CD4-positive, alpha-beta T cell treated with Interferon gamma for 1 hour (primary cell): ENCODE results near the gene SESN3.
A peak's percentile ranks its signal among the peaks of the same experiment; 100 is the strongest.
"Not testable (repeated sequence)": the region's sequence is repeated elsewhere in the genome, so short reads cannot be mapped to it uniquely, and the experiment has no call there.

Experiments
- DNase-seq: peaks from one replicate; pipeline ENCODE4 v3.0.0-alpha.2; 2020

SESN3 gene

DNA sequence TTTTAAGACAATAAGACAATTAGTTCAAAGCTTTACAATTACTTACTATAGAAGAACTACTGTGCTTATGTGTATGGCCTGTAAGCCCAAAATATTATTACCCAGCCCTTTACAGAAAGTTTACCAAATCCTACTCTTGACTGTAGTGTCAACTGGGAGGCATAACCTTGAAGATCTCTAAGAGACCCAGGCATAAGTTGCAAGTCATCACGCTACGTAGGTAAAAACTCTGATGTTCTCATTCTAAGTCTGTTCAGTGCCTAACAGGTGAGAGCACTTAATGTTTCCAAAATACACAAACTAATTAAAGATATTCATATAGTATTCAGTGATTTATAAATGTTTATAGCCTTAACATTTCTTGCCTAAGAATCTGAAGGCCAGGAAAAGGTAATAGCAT is 12.9 kb downstream of the SESN3 start:
- DNase-seq: no peak

GRCh38 chr11:95212609-95213008 is 18.4 kb downstream of the SESN3 start:
- DNase-seq: no peak

- not testable (repeated sequence) for DNase-seq
These were observed 21.5 kb downstream of the SESN3 start for GRCh38 chr11:95209535-95209934.

DNA sequence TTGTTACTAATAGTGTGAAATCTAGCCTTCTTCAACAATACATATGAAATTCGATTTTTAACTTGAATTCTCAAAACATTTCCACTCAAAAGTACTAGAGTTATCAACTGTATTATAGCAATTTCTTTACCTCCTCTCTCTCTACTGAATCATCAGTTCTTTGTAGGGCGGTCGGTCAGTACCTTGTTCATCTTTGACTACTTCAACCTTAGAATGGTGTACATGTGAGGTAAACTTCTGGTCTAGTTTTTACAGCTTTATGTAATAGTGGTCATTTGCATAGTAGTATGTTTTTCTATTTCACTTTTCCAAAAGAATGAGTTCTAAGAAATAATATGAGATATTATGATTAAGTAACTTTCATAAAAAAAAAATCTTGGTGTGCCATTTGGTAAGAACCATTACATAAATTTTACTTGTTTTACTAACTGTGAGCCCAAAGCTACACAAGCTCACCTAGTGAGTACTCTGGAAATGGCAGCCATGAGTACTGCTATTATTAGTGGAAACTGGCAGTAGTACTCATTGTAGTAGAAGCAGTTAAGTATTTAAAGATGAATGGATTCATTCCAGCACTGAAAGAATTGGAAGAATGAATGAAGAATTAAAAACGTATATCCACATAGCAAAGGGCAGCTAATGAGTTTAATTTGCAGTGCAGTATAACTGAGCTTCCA is 30.1 kb downstream of the SESN3 start:
- DNase-seq: no peak

- DNase-seq: no peak
These were observed 35.2 kb downstream of the SESN3 start for GRCh38 chr11:95195831-95196230.

- DNase-seq: no peak
These were observed 37.5 kb downstream of the SESN3 start for GRCh38 chr11:95193541-95193940.

DNA sequence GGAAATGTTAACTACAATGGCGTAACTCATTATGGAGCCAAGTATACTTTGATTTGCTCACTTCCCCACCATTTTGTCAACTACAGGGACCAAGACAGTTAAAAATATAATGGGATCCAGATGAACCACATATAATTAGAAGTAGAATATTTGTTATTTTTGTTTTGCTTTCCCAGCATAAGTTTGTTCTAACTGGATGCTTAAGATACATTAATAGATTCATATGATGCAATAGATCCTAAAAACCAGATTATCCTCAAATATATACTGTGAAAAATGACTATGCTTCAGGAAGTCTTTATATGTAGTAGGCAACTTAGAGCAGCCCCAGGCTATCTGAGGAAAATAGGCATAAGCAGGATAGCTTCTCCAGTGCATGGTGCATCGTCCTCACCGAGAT is 38.3 kb downstream of the SESN3 start:
- DNase-seq: no peak

GRCh38 chr11:95187723-95188122 is 43.3 kb downstream of the SESN3 start:
- no peak for DNase-seq

DNA sequence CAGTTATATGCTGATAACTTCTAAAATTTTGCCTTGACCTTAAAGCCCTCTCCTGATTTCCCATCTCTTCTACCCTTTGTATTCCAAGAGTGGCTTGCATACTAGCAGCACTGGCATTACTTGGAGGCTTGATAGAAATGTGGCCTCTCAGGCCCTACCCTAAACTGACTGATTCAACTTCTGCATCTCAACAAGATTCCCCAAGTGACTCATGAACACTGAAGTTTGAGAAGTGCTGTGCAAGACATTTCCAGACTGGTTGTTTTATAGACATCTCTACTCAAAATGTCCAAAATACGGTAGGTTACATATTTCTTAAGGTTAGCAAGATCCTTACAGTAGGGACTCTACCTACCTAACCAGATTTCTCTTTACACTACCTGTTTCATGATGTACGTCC is 48.6 kb downstream of the SESN3 start:
- DNase-seq: no peak

DNA sequence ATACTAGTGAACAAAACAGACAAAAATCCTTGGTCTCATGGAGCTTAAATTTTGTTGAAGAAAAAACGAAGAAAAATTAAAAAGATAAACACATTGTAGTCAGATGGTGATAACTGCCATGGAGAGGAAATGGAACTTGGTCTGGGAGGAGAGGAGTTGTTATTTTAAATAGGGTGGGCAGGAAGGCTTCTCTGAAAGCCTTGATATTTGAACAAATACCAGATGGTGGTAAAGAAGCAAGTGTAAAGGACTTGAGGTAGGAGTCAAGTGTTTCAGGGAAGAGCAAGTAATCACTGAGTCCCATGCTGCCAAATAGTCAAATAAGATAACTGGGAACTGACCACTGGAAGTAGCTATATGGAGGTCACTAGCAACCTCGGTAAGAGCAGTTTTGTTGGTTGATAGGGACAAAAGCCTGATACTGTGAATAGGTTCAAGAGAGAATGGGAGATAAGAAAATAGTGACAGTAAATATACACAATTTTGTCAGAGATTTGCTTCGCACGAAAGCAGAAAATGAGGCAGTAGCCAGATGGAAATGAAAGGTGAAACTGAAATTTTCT is 55.1 kb downstream of the SESN3 start:
- DNase-seq: no peak

DNA sequence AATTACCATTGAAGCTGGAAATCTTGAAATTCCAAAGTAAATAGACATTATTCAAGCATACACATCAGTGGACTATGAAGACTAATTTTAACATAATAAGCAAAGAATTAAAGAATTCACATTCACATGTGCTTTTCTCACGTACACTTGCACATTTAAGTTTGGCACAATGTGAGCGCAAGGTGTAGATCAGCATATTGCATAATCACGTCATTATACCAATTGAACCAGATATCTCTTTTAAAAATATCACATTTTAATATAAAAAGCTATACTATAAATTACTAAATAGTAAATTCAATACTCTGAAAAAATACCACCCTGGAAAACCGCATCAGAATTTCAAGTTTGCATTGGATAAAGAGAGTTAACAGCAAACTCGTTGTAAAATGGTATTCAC is 60.7 kb downstream of the SESN3 start:
- no peak for DNase-seq

DNA sequence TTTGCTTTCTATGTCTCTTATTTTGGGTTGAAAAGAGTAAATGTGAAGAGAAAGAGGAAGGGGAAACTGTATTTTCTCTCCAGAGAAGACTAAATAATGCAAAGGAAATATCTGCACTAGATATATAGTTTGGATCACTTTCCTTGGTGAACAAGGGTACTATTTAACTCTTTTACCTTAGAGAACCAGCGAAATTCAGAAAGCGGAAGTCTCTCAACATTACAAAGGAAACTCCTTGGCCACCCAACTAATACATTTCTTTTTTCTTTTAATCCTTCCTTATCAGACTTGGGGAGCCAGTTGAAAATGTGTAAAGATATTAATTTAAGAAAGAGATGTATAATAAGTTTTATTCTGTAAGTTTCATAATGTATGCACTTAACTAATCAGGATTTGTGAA is 64.2 kb downstream of the SESN3 start:
- DNase-seq: no peak

DNA sequence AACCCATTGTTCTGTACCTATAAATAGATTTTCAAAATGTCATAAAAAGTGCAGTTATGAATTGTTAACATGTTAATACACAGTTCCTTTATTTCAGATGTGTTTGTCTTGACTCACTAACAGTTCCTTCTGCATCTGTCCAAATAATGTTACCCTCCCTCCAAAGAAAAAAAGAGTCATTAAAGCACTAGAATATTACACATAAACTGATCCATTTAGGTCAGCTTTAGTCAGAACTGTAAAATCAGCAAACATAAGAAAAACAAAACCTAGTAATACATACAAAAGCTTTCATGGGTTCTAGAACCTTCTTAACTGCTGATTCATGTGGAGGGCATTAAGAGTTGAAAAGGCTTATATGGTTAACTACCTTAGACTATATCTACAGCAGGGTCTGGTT is 65.4 kb downstream of the SESN3 start:
- no peak for DNase-seq

DNA sequence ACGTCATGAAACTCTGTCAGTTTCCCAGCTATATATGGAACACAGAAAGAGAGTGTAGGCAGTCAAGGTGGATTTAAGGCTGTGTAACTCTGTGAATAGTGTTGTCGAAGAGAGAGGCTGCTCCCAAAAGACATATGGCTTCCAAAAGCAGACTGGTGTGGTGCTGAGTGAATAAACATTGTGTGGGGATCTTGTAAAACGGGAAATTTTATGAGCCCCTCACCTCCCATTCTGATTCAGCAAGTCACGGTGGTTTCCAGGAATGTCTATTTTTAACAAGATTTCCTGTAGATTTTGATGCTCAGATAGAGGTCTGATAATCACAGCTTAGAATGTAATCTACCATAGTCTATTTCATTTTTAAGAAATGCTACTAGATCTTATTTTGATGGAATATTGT is 67.9 kb downstream of the SESN3 start:
- no peak for DNase-seq

GRCh38 chr11:95161248-95161647 is 69.8 kb downstream of the SESN3 start:
- DNase-seq: no peak

DNA sequence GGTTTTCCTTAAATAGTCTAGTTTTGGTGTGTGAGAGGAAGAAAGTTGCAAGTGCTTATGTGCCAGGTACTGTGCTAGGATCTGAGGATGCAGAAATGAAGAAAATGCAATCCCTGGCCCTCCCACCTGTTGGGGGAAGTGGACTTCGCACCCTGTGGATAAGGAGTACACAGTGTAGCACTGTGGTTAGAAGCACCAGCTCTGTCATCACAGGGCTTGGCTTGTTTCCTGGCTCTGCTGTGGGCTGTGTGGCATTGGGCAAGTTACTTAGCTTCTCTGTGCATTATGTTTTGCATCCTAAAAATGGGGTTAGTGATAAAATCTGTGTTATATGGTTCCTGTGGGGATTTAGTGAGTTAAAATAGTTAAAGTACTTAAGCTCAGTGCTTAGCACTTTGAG is 73.2 kb downstream of the SESN3 start:
- DNase-seq: no peak

DNA sequence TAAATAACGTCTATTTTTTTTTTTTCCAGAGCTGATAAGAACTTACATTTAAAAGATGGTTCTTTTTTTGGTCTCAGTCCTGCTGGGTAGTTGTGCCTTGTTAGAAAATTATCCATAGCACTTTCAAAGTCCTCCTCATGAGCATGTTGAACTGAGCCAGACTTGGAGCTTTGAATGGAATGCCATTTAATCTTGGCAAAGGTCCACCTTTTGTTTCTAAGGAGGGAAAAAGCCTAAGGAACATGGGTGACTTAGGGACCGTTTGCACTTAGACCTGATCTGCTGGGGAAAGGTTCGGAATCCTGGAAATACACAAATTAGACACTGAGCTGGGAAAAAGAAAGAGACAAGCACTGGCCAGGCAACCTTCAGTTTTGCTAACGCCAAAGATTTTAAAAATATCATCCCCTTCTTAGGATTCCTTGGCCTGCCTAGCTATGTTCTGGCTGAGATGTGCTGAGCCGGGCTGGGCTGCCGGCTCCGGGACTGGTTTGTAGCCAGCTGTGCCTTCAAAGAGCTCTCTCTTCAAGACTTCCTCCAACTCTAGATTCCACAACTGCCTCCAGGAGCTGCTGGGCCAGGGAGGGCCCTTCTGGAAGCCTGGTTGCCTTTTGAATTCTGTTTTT is 74.0 kb downstream of the SESN3 start:
- DNase-seq: no peak

- no peak for DNase-seq
These were observed 74.8 kb downstream of the SESN3 start for GRCh38 chr11:95156133-95156721.

- no peak for DNase-seq
These were observed 75.6 kb downstream of the SESN3 start for GRCh38 chr11:95155385-95155784.

DNA sequence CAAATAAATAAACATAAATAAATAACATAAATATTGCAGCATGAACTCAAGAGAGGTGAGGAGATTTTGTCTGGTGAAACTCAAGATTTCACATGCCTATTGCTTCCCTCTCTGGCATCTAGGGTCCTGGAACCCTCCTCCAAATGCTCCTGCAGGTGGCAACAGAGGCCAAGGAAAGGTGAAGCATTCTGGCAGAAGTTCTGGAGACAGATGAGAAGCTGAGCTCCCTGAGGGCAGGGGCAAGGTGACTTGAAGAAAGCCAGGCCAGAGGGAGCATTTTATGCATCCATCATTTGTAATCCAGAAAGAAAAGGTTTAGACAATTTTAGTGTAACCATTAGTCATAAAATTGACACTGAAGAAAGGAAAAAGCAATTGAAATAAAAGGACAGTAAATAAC is 76.5 kb downstream of the SESN3 start:
- peak; percentile 66 for DNase-seq

DNA sequence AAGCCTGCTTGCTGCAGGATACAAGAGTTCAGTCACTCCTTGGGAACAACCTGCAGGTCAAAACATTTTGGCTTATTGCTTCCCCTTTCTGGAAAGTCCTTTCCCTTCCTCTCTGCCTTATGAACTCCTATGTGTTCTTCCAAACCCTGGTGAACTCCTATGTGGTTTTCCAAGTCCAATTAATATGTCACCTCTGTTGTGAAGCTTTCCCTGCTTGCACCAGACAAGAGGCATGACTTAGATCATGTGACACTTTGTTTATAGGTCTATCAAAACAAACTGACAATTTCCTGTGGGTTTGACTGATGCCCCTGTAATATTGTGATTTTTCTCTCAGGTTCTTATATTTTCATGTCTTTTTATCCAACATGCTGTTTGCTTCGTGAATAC is 77.2 kb downstream of the SESN3 start:
- no peak for DNase-seq

DNA sequence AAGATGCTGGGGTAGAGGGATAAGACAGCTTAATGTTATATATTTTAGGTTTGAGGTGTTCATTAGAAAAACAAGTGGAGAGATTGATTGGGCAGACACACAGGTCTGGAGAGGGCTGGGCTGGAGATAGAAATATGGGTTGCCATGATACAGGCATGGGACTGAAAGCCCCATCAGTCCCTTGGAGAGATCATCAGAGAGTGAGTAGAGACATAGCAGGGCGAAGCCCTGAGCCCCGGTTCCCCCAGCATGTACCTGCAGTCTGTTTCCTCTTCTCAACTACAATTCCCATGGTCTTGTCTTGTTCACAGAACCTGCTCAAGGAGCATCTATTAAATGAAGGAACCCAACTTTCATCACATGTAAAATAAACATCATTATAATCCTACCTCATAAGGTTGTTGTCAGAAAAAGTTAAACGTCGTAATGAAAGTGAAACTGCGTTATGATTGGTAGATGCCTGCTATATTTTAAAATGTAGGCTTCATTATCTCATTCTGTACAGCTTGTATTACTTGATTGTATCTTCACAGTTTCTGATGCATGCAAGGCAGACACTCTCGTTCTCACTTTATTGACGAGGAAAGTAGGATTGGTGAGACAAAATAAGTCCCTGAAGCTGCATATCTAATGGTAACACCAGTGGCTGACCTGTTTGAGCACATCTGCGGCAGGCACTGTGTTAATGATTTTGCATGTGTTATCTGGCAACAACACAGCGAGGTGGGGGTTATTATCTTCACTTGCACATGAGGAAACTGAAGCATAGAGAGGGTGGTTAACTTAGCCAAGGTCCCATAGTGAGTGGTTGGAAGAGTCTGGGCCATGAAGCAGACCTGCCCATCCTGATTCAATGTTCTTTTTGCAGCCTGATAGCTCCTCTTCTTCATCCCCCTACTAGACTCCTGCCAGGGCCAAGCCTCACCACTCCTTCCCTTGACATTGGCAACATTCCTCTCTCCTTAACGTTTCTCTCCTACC is 77.8 kb downstream of the SESN3 start:
- DNase-seq: no peak
